HG03139 (cell line): Measurements from ENCODE around the gene CAMSAP1.

ENCODE experiments used
- ATAC-seq: cut with Tn5 transposase; IDR thresholded peaks from one replicate; pipeline ENCODE4 v1.9.1; 2021; ENCODE audit not compliant: unreplicated experiment

CAMSAP1 gene

GRCh38 chr9:135763716-135764446 lies 143.5 kb downstream of the CAMSAP1 start:
- no peak for ATAC-seq

- no peak for ATAC-seq
Measured at GRCh38 chr9:135762921-135763320, 144.4 kb downstream of the CAMSAP1 start.

DNA sequence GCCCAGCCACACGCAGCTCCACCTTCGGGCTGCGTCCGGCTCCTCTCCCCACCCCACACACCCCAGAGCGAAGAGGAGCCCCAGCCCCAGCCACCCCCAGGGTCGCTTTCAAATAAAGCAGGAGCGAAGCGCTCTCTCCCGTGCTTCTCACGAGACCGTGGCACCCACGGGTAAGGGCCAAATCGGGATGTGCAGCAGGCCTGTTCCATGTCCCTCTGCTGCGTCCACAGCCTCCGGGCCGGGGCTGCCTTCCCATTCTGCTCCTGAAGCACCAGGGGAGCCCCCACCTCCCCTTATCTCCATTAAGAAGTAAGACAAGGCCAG lies 145.5 kb downstream of the CAMSAP1 start:
- no peak for ATAC-seq

- no peak for ATAC-seq
Measured at GRCh38 chr9:135761150-135761844, 146.0 kb downstream of the CAMSAP1 start.

GRCh38 chr9:135760465-135760864 lies 146.9 kb downstream of the CAMSAP1 start:
- no peak for ATAC-seq

- no peak for ATAC-seq
Measured at GRCh38 chr9:135759676-135760300, 147.6 kb downstream of the CAMSAP1 start.

GRCh38 chr9:135758870-135759269 lies 148.5 kb downstream of the CAMSAP1 start:
- no peak for ATAC-seq
